ENCODE measurements around the gene TMEM134.

TMEM134 gene

GRCh38 chr11:67463186-67463585 lies 5.9 kb downstream of the TMEM134 start:
- no peak for DNase-seq

GRCh38 chr11:67458266-67458665 lies 10.8 kb downstream of the TMEM134 start:
- no peak for DNase-seq

- DNase-seq = no peak
These were observed 11.6 kb downstream of the TMEM134 start for GRCh38 chr11:67457453-67457852.

GRCh38 chr11:67456068-67456705 lies 12.9 kb downstream of the TMEM134 start:
- DNase-seq = no peak

- DNase-seq = no peak
These were observed 14.0 kb downstream of the TMEM134 start, which contains the start of gene CABP4 for GRCh38 chr11:67455054-67455453. TSS of gene CABP4 (plus strand) at chr11:67455354. CDS start at chr11:67455424, 70 bp downstream.

- DNase-seq = no peak
These were observed 15.0 kb downstream of the TMEM134 start for GRCh38 chr11:67453816-67454732.

GRCh38 chr11:67452141-67452952 lies 16.7 kb downstream of the TMEM134 start, which contains the start of gene GPR152:
TSS of gene GPR152 (minus strand) at chr11:67452729. CDS start at chr11:67452724, 5 bp downstream.
- peak in 9 of 51 donors; percentile 11 to 31 (median 22) for DNase-seq

GRCh38 chr11:67451658-67451976 lies 17.4 kb downstream of the TMEM134 start:
- DNase-seq = no peak

- no peak for DNase-seq
These were observed 18.0 kb downstream of the TMEM134 start for GRCh38 chr11:67450796-67451657.

- no peak for DNase-seq
These were observed 19.8 kb downstream of the TMEM134 start for GRCh38 chr11:67449116-67449844.

- no peak for DNase-seq
These were observed 20.8 kb downstream of the TMEM134 start for GRCh38 chr11:67448220-67448609.

GRCh38 chr11:67445515-67445914 lies 23.5 kb downstream of the TMEM134 start:
- DNase-seq = no peak

GRCh38 chr11:67442504-67443404 lies 26.3 kb downstream of the TMEM134 start:
- DNase-seq = no peak

- no peak for DNase-seq
These were observed 27.2 kb downstream of the TMEM134 start for GRCh38 chr11:67441731-67442351.

GRCh38 chr11:67441098-67441563 lies 27.9 kb downstream of the TMEM134 start:
- DNase-seq = no peak

- DNase-seq = no peak
These were observed 28.6 kb downstream of the TMEM134 start for GRCh38 chr11:67440229-67441097.
